ENCODE measurements around the gene KRTAP5-8. TPM values are rescaled to one million over a fixed set of nuclear protein-coding genes. Genes with fewer than 3 reads are reported as not detected.

Gene KRTAP5-8
- total RNA-seq, 1 experiment from 2014 or later: not detected

Other genes starting within 250 kb of the KRTAP5-8 start
- 46.1 and 71.8 TPM in 2 replicates for gene DHCR7, start 89.6 kb upstream of the KRTAP5-8 start, total RNA-seq (2014; rRNA removed; shearing (Covaris generic))
- gene NADSYN1, start 84.8 kb upstream of the KRTAP5-8 start, total RNA-seq (2014; rRNA removed; shearing (Covaris generic)): 39.1 and 41.1 TPM in 2 replicates
- gene KRTAP5-7, start 10.8 kb upstream of the KRTAP5-8 start, total RNA-seq (2014; rRNA removed; shearing (Covaris generic)): not detected in 2 replicates
- gene KRTAP5-9, start 10.4 kb downstream of the KRTAP5-8 start, total RNA-seq (2014; rRNA removed; shearing (Covaris generic)): not detected in 2 replicates
- not detected in 2 replicates for gene KRTAP5-10, start 27.5 kb downstream of the KRTAP5-8 start, total RNA-seq (2014; rRNA removed; shearing (Covaris generic))
- gene KRTAP5-11, start 44.9 kb downstream of the KRTAP5-8 start, total RNA-seq (2014; rRNA removed; shearing (Covaris generic)): not detected in 2 replicates

All from G401 (cell line).